H9 (cell line): ENCODE results near the gene UQCRFS1. TPM values are rescaled to one million over a fixed set of nuclear protein-coding genes. Genes with fewer than 3 reads are reported as not detected.

Experiments used
- DNase-seq: peaks from one replicate; pipeline ENCODE4 v3.0.0-alpha.2; 2017
- H2AFZ ChIP-seq: one replicate; pipeline ENCODE4 v1.6.1; 2013; ENCODE audit warnings: mild to moderate bottlenecking, low read length, control low read depth, moderate library complexity
- H2AK5ac ChIP-seq: 2 replicates; pipeline ENCODE4 v1.6.1; 2013; ENCODE audit warnings: low read length, control low read depth, mixed read lengths; ENCODE audit not compliant: insufficient read length
- H2BK120ac ChIP-seq: one replicate; pipeline ENCODE4 v1.6.1; 2013; ENCODE audit warnings: low read depth, mild to moderate bottlenecking, low read length, control low read depth, inconsistent platforms; ENCODE audit not compliant: poor library complexity, severe bottlenecking
- H2BK12ac ChIP-seq: 2 replicates; pipeline ENCODE4 v1.6.1; 2013; ENCODE audit warnings: low read length, control low read depth, mixed read lengths, low read depth; ENCODE audit not compliant: insufficient read length
- H2BK15ac ChIP-seq: 2 replicates; pipeline ENCODE4 v1.6.1; 2013; ENCODE audit warnings: low read depth, low read length, control low read depth
- H2BK20ac ChIP-seq: one replicate; pipeline ENCODE4 v1.6.1; 2013; ENCODE audit warnings: low read depth, mild to moderate bottlenecking, low read length, control low read depth, inconsistent platforms; ENCODE audit not compliant: poor library complexity, severe bottlenecking
- H2BK5ac ChIP-seq: 2 replicates; pipeline ENCODE4 v1.6.1; 2013; ENCODE audit warnings: low read length, control low read depth, mixed read lengths; ENCODE audit not compliant: insufficient read length
- H3K14ac ChIP-seq: 2 replicates; pipeline ENCODE4 v1.6.1; 2013; ENCODE audit warnings: low read length, control low read depth; ENCODE audit not compliant: insufficient read depth
- H3K18ac ChIP-seq: 2 replicates; pipeline ENCODE4 v1.6.1; 2013; ENCODE audit warnings: low read depth, mild to moderate bottlenecking, mixed read lengths, low read length, control low read depth; ENCODE audit not compliant: insufficient read length
- H3K23ac ChIP-seq: 2 replicates; pipeline ENCODE4 v1.6.1; 2013; ENCODE audit warnings: low read length, control low read depth, mixed read lengths, low read depth; ENCODE audit not compliant: insufficient read length
- H3K23me2 ChIP-seq: 2 replicates; pipeline ENCODE4 v1.6.1; 2013; ENCODE audit warnings: low read depth, mild to moderate bottlenecking, mixed read lengths, low read length, control low read depth; ENCODE audit not compliant: insufficient read length, poor library complexity, severe bottlenecking
- H3K27ac ChIP-seq: 2 replicates; pipeline ENCODE4 v1.5.1; 2013; ENCODE audit warnings: low read length, control low read depth, mixed read lengths, low read depth; ENCODE audit not compliant: insufficient read length
- H3K27me3 ChIP-seq: 2 replicates; pipeline ENCODE4 v1.6.1; 2013; ENCODE audit warnings: low read length, control low read depth, inconsistent platforms; ENCODE audit not compliant: insufficient read depth
- H3K4ac ChIP-seq: 2 replicates; pipeline ENCODE4 v1.6.1; 2013; ENCODE audit warnings: low read depth, mild to moderate bottlenecking, control low read depth, inconsistent platforms, low read length, moderate library complexity
- H3K4me1 ChIP-seq: 2 replicates; pipeline ENCODE4 v1.6.1; 2013; ENCODE audit warnings: low read length, control low read depth, inconsistent platforms; ENCODE audit not compliant: insufficient read depth
- H3K4me2 ChIP-seq: 2 replicates; pipeline ENCODE4 v1.6.1; 2013; ENCODE audit warnings: low read length, control low read depth, mixed read lengths; ENCODE audit not compliant: insufficient read length, insufficient read depth
- H3K56ac ChIP-seq: 2 replicates; pipeline ENCODE4 v1.6.1; 2013; ENCODE audit warnings: low read depth, mild to moderate bottlenecking, mixed read lengths, low read length, control low read depth; ENCODE audit not compliant: insufficient read length
- H3K79me1 ChIP-seq: 2 replicates; pipeline ENCODE4 v1.6.1; 2013; ENCODE audit warnings: low read depth, mild to moderate bottlenecking, moderate library complexity, low read length, control low read depth, inconsistent platforms; ENCODE audit not compliant: insufficient read depth, poor library complexity, severe bottlenecking
- H3K79me2 ChIP-seq: 2 replicates; pipeline ENCODE4 v1.6.1; 2013; ENCODE audit warnings: low read length, control low read depth, inconsistent platforms; ENCODE audit not compliant: insufficient read depth
- H3K9ac ChIP-seq: 2 replicates; pipeline ENCODE4 v1.6.1; 2013; ENCODE audit warnings: low read length, control low read depth, mixed read lengths; ENCODE audit not compliant: insufficient read length; ENCODE audit errors: extremely low read depth
- H3K9me3 ChIP-seq: one replicate; pipeline ENCODE4 v1.6.1; 2013; ENCODE audit warnings: low read depth, low read length, inconsistent platforms; ENCODE audit not compliant: control insufficient read depth
- H3T11ph ChIP-seq: one replicate; pipeline ENCODE4 v1.6.1; 2013; ENCODE audit warnings: mild to moderate bottlenecking, low read length, control low read depth, inconsistent platforms
- H4K20me1 ChIP-seq: one replicate; pipeline ENCODE4 v1.6.1; 2013; ENCODE audit not compliant: control insufficient read depth, insufficient read length, insufficient read depth
- H4K5ac ChIP-seq: 2 replicates; pipeline ENCODE4 v1.6.1; 2013; ENCODE audit warnings: low read depth, mild to moderate bottlenecking, mixed read lengths, low read length, control low read depth; ENCODE audit not compliant: insufficient read length
- H4K8ac ChIP-seq: replicated peaks from 2 replicates; pipeline ENCODE4 v1.6.1; 2013; ENCODE audit warnings: low read length, control low read depth, mixed read lengths, low read depth; ENCODE audit not compliant: insufficient read length
- H4K91ac ChIP-seq: 2 replicates; pipeline ENCODE4 v1.6.1; 2013; ENCODE audit warnings: low read depth, mild to moderate bottlenecking, moderate library complexity, mixed read lengths, low read length, control low read depth; ENCODE audit not compliant: insufficient read length
- H3K27ac Mint-ChIP-seq, 3 experiments: 2 replicates in 2 of 3; 3 replicates in 1 of 3; pipeline ENCODE4 v1.8.0; 2020 to 2021; ENCODE audit warnings: mixed read lengths in 3 of 3, mild to moderate bottlenecking in 1 of 3, moderate library complexity in 1 of 3
- H3K27me3 Mint-ChIP-seq: 2 replicates; pipeline ENCODE4 v1.8.0; 2021; ENCODE audit warnings: low read depth, mild to moderate bottlenecking, moderate library complexity, mixed read lengths
- H3K36me3 Mint-ChIP-seq, 3 experiments: 2 replicates in 2 of 3; 3 replicates in 1 of 3; pipeline ENCODE4 v1.8.0; 2020 to 2021; ENCODE audit warnings: low read depth in 3 of 3, mixed read lengths in 3 of 3; ENCODE audit not compliant: insufficient read depth in 1 of 3
- H3K4me1 Mint-ChIP-seq, 2 experiments: 2 replicates each; pipeline ENCODE4 v1.8.0; 2020; ENCODE audit warnings: mixed read lengths in 2 of 2
- H3K4me3 Mint-ChIP-seq, 2 experiments: 2 replicates in 1 of 2; 3 replicates in 1 of 2; pipeline ENCODE4 v1.8.0; 2020 to 2021; ENCODE audit warnings: mild to moderate bottlenecking in 2 of 2, mixed read lengths in 2 of 2, moderate library complexity in 1 of 2
- H3K9me3 Mint-ChIP-seq, 2 experiments: 2 replicates in 1 of 2; 3 replicates in 1 of 2; pipeline ENCODE4 v1.8.0; 2020; ENCODE audit warnings: mild to moderate bottlenecking in 2 of 2, mixed read lengths in 2 of 2, moderate library complexity in 1 of 2
- CTCF ChIP-seq: fragments of 200-600 bp; sonication (generic); conservative IDR thresholded peaks from 3 replicates; pipeline ENCODE4 v1.8.0; 2021; ENCODE audit warnings: antibody characterized with exemption, mild to moderate bottlenecking
- WGBS: extraction: QIAGEN DNeasy Blood & Tissue Kit; methylation state at CpG from one replicate; pipeline ENCODE4 v1.1.7; 2013; ENCODE audit warnings: missing lambda C conversion rate, low lambda C conversion rate, mixed read lengths; ENCODE audit not compliant: insufficient read length; ENCODE audit errors: extremely low coverage; 5-methylcytosine and 5-hydroxymethylcytosine counted together
- total RNA-seq: library from RNA; stranded (reverse); gene quantifications from 2 replicates; pipeline ENCODE4 v1.2.1, GENCODE V29; 2021

UQCRFS1 gene
- total RNA-seq, 1 experiment from 2014 or later: 46.1 TPM

GRCh38 chr19:29239213-29239776 lies 26.3 kb upstream of the UQCRFS1 start:
- H4K20me1 ChIP-seq: no peaks in the 10 kb centered on the region
- no peak overlapping the region for H2BK20ac ChIP-seq
- no peak overlapping the region for H4K5ac ChIP-seq
- no peaks in the 10 kb centered on the region for H3K79me2 ChIP-seq
- H3K4me2 ChIP-seq: no peak overlapping the region
- no CpG with 5 or more reads among the region's 2 CpGs for WGBS
- H3K14ac ChIP-seq: no peak overlapping the region
- H3K9me3 ChIP-seq: no peaks in the 10 kb centered on the region
- no peak overlapping the region for H3K27ac ChIP-seq
- H3K79me1 ChIP-seq: no peaks in the 10 kb centered on the region
- Mint-ChIP-seq H3K27me3 (peaks cover 8% of the 10 kb centered on the region), H3K4me1 (peaks cover 0 to 5% of the 10 kb centered on the region in 2 experiments; a peak in 1 of 4 replicates), H3K4me3 (no peak overlapping the region), H3K36me3 (no peaks in the 10 kb centered on the region), H3K9me3 (peaks cover 0 to 8% of the 10 kb centered on the region in 2 experiments; a peak in 1 of 5 replicates), H3K27ac (no peak overlapping the region)
- no peak for TF ChIP-seq CTCF
- H3K23me2 ChIP-seq: no peaks in the 10 kb centered on the region
- no peak overlapping the region for H3K56ac ChIP-seq
- no peaks in the 10 kb centered on the region for H3K27me3 ChIP-seq
- H2AFZ ChIP-seq: no peak overlapping the region
- no peak overlapping the region for H3T11ph ChIP-seq
- no peak overlapping the region for H4K8ac ChIP-seq
- DNase-seq: no peak
- no peak overlapping the region for H2AK5ac ChIP-seq
- no peak overlapping the region for H3K4ac ChIP-seq
- H2BK15ac ChIP-seq: no peak overlapping the region
- H3K4me1 ChIP-seq: no peaks in the 10 kb centered on the region
- H3K9ac ChIP-seq: no peak overlapping the region
- H2BK5ac ChIP-seq: no peak overlapping the region
- H2BK12ac ChIP-seq: no peak overlapping the region
- no peak overlapping the region for H2BK120ac ChIP-seq
- H3K18ac ChIP-seq: no peak overlapping the region
- H3K23ac ChIP-seq: no peak overlapping the region
- H4K91ac ChIP-seq: no peak overlapping the region
